ENCODE results near the gene EMP3.
"Not testable (repeated sequence)": the region's sequence is repeated elsewhere in the genome, so short reads cannot be mapped to it uniquely, and the experiment has no call there.

The EMP3 gene

DNA sequence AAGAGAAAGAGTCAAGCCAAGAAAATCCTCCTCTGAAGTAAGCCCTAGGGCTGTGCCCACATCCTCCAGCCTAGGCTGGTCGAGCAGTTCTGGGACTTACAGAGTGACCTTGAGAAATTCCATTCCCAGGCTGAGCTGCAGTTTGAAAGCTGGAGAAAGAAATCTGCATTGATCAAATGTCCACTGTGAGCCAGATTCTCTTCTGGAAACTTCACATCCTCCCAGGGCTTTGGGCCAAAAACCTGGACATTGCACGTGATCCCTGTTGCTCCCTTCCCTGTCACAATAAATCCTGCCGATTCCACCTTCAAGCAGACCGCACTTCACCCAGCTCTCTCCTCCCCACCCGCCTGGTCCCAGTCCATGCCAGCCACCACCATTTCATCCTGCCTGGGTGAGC, 22.7 kb downstream of the EMP3 start:
- no peak for DNase-seq (ENCODE audit: low spot score)

- no peak for DNase-seq (ENCODE audit: low spot score)
Measured at GRCh38 chr19:48348737-48349136, 23.4 kb downstream of the EMP3 start.

- DNase-seq (ENCODE audit: low spot score): no peak
Measured at GRCh38 chr19:48350856-48351255, 25.5 kb downstream of the EMP3 start.

DNA sequence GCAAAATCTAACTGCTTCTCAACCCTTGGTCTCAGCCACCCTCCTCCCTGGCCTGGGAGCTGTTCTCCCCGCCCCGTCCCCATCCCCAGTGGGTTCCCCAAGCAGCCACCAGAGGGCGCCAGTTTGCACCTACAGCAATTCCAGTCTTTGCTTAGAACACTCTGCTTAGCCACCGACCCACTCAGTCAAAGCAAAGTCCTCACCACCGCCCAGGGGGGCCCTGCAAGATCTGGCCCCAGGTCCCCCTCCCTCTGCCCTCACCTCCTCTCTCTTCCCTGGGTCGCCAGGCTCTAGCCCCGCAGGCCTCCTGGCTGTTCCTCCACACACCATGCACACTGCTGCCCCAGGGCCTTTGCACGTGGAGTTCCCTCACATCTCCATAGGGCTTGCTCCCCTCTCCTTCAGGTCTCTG, 26.0 kb downstream of the EMP3 start:
- DNase-seq (ENCODE audit: low spot score): peak; percentile 83

DNA sequence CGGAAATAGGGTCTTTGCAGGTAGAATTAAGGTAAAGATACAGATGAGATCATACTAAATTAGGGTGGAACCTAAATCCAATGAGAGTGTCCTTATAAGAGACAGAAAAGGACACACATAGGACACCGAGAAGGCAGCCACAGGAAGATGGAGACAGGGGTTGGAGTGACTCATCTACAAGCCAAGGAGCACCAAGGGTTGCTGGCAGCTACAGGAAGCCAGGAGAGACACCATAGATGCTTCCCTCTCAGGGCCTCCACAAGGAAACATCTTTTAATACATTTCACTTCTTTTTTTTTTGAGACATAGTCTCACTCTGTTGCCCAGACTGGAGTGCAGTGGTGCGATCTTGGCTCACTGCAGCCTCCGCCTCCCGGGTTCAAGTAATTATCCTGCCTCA, 28.3 kb downstream of the EMP3 start:
- DNase-seq (ENCODE audit: low spot score): no peak

DNA sequence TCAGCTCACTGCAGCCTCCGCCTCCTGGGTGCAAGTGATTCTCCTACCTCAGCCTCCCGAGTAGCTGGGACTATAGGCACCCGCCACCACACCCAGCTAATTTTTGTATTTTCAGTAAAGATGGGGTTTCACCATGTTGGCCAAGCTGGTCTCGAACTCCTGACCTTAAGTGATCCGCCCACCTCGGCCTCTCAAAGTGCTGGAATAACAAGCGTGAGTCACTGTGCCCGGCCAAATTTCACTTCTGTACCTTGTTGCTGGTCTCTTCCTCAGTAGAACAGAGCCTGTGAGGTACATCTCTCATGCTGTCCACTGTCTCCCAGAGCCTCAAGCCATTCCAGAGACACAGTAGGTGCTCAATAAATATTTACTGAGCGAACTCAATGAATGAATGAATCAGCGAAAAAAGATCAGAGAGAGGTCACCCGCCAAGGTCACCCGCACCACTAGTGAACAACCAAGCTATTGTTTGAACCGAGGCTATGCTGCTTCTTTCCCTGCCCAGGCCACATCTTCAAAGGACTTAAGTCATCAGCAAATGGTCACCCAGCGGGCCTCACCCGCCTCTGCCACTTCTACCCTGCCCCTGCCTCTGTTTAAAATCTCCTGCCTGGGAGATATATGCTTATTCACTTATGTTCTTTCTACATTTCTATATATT, 29.1 kb downstream of the EMP3 start:
- DNase-seq (ENCODE audit: low spot score): no peak

GRCh38 chr19:48355365-48355954, 30.1 kb downstream of the EMP3 start:
- DNase-seq (ENCODE audit: low spot score): no peak

- no peak for DNase-seq (ENCODE audit: low spot score)
Measured at GRCh38 chr19:48359123-48359522, 33.8 kb downstream of the EMP3 start.

GRCh38 chr19:48361912-48362311, 36.6 kb downstream of the EMP3 start:
- DNase-seq (ENCODE audit: low spot score): no peak

GRCh38 chr19:48362716-48363499, 37.6 kb downstream of the EMP3 start:
- DNase-seq (ENCODE audit: low spot score): peak; percentile 94

- DNase-seq (ENCODE audit: low spot score): no peak
Measured at GRCh38 chr19:48363500-48363809, 38.1 kb downstream of the EMP3 start.

- DNase-seq (ENCODE audit: low spot score): peak; percentile 99
Measured at GRCh38 chr19:48363810-48364597, 38.7 kb downstream of the EMP3 start, which contains the start of the genes SYNGR4 and TMEM143. Gene SYNGR4, plus strand, starts transcription at chr19:48364367. Its CDS starts 1,476 bp downstream, at chr19:48365843. Gene TMEM143, minus strand, starts transcription at chr19:48363940. Its CDS starts 20 bp downstream, at chr19:48363920.

- no peak for DNase-seq (ENCODE audit: low spot score)
Measured at GRCh38 chr19:48364598-48365348, 39.4 kb downstream of the EMP3 start.

GRCh38 chr19:48365602-48366001, 40.2 kb downstream of the EMP3 start:
- DNase-seq (ENCODE audit: low spot score): no peak

DNA sequence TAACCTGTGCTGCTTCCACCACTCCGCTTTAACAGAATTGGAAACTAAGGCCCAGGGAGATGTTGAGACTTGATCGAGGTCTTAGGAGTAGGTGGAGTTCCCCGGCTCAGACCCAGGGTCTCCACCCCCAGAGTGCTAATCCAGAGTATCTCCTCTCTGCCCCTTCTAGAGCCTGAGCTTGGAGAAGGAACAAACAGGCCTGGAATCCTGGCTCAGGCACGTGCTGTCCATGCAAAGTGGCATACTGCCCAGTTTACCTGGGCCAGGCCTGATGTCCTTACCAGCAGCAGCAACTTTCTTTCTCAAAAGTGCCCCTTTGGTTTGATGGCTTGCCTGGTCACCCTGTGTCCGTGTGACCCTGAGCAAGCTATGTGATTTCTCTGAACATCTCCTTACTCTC, 42.5 kb downstream of the EMP3 start:
- no peak for DNase-seq (ENCODE audit: low spot score)

DNA sequence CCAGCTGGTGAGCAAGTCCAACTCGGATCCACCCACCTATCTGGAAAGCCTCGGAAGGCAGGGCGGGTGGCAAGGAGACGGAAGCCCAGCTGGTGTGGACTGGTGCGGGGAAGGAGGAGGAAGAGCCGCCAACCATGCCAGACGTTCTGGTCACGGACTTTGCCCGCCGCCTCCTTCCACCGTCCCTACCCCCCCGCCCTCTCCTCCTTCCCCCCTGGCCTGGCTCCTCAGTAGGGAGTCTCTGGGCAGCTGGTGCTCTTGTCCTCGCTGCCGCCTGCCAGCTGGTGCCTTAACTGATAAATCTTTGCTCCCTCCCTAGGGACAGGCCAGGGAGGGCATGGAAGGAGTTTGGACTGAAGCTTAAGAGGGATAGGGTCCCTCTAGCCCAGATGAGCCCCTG, 43.6 kb downstream of the EMP3 start:
- DNase-seq (ENCODE audit: low spot score): no peak

DNA sequence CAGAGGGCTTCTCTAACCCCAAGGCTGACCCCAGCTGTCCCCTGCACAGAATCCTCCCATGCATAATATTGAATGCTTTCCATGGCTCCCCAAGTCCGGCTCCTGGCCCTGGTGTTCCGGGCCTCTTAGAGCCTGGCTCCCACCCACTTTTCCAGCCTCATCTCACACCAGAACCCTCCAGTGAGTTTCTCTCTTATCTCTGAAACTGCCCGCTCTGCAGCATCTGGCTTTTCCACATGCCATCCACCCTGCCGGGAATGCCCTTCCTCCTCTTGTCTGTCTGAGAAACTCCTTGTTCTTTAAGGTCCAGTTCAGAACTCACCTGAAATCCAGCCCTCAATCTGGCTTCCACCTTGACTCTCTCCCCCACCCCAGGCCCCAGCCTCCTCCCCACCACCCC, 45.6 kb downstream of the EMP3 start:
- no peak for DNase-seq (ENCODE audit: low spot score)

DNA sequence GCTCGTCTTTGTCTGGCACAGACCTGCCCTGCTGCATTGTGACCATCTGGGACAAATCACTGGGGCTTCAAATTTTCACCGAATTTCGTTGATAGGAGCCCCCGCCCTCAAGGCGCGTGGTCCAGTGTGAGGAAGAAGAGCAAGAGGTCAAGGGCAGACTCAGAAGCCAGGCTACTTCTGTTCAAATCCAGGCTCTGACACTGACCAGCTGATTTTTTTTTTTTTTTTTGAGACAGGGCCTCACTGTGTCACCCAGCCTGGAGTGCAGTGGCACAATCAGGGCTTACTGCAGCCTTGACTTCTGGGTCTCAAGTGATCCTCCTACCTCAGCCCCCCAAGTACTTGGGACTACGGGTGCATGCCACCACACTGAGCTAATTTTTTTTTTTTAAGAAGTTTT, 46.0 kb downstream of the EMP3 start:
- no peak for DNase-seq (ENCODE audit: low spot score)

GRCh38 chr19:48371771-48372170, 46.4 kb downstream of the EMP3 start:
- not testable (repeated sequence) for DNase-seq (ENCODE audit: low spot score)

DNA sequence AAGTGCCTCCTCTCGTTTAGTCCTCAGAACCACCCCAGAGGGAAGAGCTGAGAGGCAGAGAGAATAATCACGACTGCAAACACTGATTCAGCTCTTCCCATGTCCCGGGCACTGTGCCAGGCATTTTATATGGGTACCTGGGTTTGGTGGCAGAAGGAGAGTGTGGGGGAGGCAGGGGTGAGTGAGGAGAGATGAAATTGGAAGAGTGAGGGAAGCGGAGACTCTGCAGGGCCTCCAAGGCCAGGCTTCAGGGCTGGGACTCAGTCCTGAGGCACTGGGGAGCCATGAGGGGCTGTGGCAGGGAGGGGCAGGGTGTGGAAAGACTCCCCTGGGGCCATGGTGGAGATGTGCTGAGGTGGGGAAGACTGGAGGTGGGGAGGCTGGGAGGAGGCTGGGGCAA, 47.6 kb downstream of the EMP3 start:
- no peak for DNase-seq (ENCODE audit: low spot score)

DNA sequence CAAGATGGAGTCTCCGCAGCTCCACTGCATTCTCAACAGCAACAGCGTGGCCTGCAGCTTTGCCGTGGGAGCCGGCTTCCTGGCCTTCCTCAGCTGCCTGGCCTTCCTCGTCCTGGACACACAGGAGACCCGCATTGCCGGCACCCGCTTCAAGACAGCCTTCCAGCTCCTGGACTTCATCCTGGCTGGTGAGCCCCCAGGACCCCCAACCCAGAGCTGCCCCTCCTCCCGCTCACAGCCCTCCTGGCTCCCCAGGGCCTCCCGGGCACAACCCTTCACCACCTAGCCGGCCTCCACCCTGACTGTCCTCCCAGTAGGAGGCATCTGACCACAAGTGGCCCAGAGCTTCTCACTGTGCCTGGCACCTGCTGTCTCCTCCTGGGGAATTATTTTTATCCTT, 48.2 kb downstream of the EMP3 start:
- DNase-seq (ENCODE audit: low spot score): no peak

DNA sequence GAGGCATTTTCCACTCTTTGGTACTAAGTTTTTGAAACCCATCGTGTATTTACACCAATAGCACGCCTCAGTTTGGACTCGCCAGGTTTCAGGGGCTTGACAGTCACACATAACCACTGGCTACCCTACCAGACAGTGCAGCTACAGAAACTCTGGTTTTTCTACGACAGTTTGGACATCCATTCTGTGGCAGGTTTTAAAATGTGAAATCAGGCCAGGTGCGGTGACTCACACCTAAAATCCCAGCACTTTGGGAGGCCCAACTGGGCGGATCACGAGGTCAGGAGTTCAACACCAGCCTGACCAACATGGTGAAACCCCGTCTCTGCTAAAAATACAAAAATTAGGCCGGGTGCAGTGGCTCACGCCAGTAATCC, 52.8 kb downstream of the EMP3 start:
- no peak for DNase-seq (ENCODE audit: low spot score)
